Activated naive CD4-positive, alpha-beta T cell treated with anti-CD3 and anti-CD28 coated beads, Interleukin-2, amount 10 ng/mL, durations not matched to agents 7 days and 5 days (primary cell): ENCODE data around the gene ALKBH4.
"Not testable (repeated sequence)": the region's sequence is repeated elsewhere in the genome, so short reads cannot be mapped to it uniquely, and the experiment has no call there.

Experiments used
- CTCF ChIA-PET: fragments of 350-600 bp; sonication (Branson Sonifier 250); formaldehyde crosslinking; loops from one replicate; lab custom pipeline; 2021; ENCODE audit warnings: antibody characterized with exemption; lab: Charles Lee
- DNase-seq: peaks from one replicate; pipeline ENCODE4 v3.0.0-alpha.2; 2020
- H3K27ac Mint-ChIP-seq: one replicate; pipeline ENCODE4 v1.8.0; 2021; ENCODE audit warnings: mild to moderate bottlenecking, moderate library complexity, mixed read lengths
- H3K27me3 Mint-ChIP-seq: one replicate; pipeline ENCODE4 v1.8.0; 2021; ENCODE audit warnings: mild to moderate bottlenecking, mixed read lengths
- H3K36me3 Mint-ChIP-seq: one replicate; pipeline ENCODE4 v1.8.0; 2021; ENCODE audit warnings: mixed read lengths
- H3K4me1 Mint-ChIP-seq: one replicate; pipeline ENCODE4 v1.8.0; 2021; ENCODE audit warnings: mixed read lengths
- H3K4me3 Mint-ChIP-seq: one replicate; pipeline ENCODE4 v1.8.0; 2021; ENCODE audit warnings: mild to moderate bottlenecking, moderate library complexity, mixed read lengths
- H3K9me3 Mint-ChIP-seq: one replicate; pipeline ENCODE4 v1.8.0; 2021; ENCODE audit warnings: mixed read lengths

ALKBH4 gene

DNA sequence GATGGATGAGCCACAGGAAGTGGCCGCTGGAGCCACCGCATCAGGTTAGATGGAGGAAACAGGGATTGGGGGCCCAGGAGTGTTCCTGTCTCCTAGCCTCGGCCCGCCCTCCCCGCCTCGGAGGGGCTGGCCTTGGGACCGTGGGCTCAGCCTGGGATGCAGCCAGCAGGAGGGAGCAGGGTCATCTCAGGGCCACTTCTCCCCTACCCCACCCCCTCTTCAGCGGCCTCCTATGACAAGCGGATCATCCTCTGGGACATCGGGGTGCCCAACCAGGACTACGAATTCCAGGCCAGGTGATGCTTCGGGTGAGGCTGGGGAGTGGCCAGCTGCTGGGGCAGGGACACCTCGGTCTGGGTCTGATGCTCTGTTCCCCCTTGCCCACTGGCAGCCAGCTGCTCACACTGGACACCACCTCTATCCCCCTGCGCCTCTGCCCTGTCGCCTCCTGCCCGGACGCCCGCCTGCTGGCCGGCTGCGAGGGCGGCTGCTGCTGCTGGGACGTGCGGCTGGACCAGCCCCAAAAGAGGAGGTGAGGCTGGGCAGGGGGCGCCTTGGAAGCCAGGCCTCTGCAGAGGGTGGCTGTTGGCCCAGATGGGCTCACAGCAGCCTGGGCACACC lies 4.8 kb upstream of the ALKBH4 start:
- Mint-ChIP-seq H3K27ac (no peak overlapping the region), H3K27me3 (no peaks in the 10 kb centered on the region), H3K4me1 (peaks cover 14% of the 10 kb centered on the region), H3K36me3 (peaks cover 1% of the 10 kb centered on the region), H3K9me3 (no peaks in the 10 kb centered on the region), H3K4me3 (no peak overlapping the region)
- CTCF ChIA-PET: interaction anchor here (1.2 kb wide), 1 partner anchor 57 kb away, joined by 4 read pairs; no protein-coding TSS in a partner anchor
- peak; percentile 17 for DNase-seq

DNA sequence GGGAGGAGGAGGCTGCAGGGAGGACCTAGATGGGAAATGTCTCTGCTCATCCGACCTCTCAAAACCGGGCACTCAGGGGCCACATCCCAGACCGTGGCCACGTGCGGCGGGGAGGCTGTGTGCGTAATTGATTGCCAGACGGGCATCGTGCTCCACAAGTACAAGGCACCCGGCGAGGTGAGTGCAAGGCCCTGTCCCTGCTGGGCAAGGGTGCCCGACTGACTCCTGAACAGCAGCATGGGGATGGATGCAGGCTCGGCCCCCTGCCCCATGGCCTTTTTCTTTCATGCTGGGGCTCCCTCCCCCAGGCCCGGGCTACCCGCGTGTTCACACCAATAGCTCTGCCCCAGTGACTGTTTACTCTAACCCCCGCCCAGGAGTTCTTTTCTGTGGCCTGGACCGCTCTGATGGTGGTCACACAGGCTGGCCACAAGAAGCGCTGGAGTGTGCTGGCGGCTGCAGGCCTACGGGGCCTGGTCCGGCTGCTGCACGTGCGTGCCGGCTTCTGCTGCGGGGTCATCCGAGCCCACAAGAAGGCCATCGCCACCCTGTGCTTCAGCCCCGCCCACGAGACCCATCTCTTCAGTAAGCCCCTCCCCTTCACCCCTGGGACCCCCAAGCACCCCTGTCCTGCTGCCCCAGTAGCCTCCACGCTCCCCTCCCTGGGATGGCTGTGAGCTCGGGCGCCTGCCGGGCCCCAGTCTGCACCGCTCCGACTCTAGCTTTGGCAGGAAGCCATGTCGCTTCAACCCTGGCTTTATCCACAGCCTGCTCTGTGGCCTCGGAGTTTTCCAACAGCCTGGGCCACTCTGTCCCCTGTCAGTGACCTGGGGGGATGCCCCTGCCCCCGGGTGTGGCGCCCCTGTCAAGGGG lies 4.1 kb upstream of the ALKBH4 start:
- no peak for DNase-seq
- Mint-ChIP-seq H3K36me3 (peaks cover 1% of the 10 kb centered on the region), H3K4me3 (no peak overlapping the region), H3K4me1 (peaks cover 21% of the 10 kb centered on the region), H3K27me3 (no peaks in the 10 kb centered on the region), H3K9me3 (no peaks in the 10 kb centered on the region), H3K27ac (no peak overlapping the region)
- CTCF ChIA-PET: interaction anchor here (0.7 to 4.0 kb wide), 2 partner anchors 56 to 64 kb away, joined by 3 to 28 read pairs; no protein-coding TSS in a partner anchor

DNA sequence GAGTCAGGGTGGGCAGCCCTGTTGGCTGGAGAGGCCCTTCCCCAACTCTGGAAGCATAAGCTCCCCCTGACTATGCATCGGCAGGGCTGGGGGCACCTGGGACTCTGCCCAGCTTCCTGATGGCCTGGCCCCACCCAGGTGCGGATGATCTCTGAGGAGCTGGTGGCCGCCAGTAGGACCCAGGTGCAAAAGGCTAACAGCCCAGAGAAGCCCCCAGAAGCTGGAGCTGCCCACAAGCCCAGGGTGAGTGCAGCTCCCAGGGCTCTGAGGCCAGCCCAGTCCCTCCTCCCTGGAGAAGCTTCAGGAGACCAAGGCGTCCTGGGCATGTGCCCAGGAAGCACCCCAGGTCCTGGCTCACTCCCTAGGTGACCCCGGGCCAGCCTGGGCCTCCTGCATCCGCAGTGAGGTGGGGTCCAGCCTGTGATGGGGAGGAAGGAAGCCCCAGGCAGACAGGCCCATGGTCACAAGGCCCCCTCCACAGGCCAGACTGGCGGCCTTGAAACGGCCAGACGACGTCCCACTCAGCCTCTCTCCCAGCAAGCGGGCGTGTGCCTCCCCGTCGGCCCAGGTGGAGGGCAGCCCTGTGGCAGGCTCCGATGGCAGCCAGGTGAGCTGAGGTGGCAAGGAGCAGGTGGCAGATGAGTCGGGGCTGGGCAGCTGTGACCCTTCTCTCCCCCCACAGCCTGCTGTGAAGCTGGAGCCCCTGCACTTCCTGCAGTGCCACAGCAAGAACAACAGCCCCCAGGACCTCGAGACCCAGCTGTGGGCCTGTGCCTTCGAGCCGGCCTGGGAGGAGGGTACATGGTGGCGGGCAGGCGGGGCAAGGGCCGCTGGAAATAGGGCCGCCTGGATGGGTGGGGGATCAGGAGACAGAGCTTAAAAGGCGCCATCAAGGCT lies 3.2 kb upstream of the ALKBH4 start:
- Mint-ChIP-seq H3K27ac (no peak overlapping the region), H3K9me3 (no peaks in the 10 kb centered on the region), H3K27me3 (no peaks in the 10 kb centered on the region), H3K36me3 (peaks cover 1% of the 10 kb centered on the region), H3K4me3 (no peak overlapping the region), H3K4me1 (peaks cover 26% of the 10 kb centered on the region)
- CTCF ChIA-PET: interaction anchor here (0.7 to 4.0 kb wide), 11 partner anchors 15 to 1093 kb away, joined by 3 to 28 read pairs (median 4); partner anchors contain the start of gene PRKRIP1
- DNase-seq: no peak

DNA sequence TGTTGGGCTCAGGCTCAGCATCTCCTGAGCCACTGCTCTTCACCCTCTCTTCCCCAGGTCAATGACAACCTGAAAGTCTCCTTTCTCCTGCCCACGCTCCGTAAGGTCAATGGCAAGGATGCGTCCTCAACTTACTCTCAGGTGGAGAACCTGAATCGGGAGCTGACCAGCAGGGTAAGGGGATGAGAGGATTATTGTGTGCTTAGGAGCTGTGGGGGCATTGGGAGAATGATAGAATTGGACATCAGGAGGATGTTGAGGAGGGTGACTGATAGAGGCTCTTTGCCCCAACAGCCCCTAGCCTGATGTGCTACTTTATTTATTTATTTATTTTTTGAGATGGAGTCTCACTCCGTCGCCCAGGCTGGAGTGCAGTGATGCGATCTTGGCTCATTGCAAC lies 1.4 kb upstream of the ALKBH4 start:
- no peaks in the 10 kb centered on the region for H3K27me3 Mint-ChIP-seq
- no peaks in the 10 kb centered on the region for H3K9me3 Mint-ChIP-seq
- DNase-seq: no peak
- H3K36me3 Mint-ChIP-seq: peaks cover 6% of the 10 kb centered on the region
- peaks cover 32% of the 10 kb centered on the region for H3K4me1 Mint-ChIP-seq
- H3K4me3 Mint-ChIP-seq: peak overlapping the region; percentile 95
- CTCF ChIA-PET: interaction anchor here (1.4 to 4.0 kb wide), 6 partner anchors 14 to 61 kb away, joined by 4 to 28 read pairs (median 10); no protein-coding TSS in a partner anchor
- H3K27ac Mint-ChIP-seq: peak overlapping the region; percentile 33

DNA sequence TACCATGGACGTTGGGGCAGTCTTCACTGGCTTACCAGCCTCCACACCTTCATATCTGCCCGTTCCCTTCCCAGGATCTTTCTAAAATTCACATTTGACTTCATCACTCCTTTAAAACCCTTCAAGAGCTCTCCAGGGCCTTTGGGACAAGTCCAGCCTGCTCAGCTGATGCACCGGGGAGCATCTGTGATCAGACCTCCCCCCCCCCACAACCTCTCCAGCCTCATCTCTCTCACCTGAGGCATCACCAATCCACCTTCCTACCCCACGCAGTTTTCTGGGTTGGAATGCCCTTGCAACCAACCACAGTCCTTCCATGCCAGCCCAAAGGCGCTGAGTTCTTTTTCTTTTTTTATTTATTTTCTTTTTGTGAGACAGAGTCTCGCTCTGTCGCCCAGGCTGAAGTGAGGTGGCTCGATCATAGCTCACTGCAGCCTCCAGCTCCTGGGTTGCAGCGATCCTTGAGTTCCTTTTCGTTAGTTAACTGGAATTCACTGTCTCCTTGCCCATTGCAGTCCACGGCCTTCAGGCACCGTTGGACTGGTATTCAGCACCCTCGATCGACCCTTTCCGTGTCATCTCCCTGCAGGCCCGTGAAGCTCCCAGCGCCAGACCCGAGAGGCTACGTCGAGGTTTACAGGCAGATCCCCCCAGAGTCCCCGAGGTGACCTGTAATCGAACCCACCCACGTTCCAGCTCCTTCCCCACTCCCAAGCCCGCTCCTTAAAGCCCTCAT lies 654 bp downstream of the ALKBH4 start:
- CTCF ChIA-PET: interaction anchor here (1.0 kb wide), 1 partner anchor 60 kb away, joined by 4 read pairs; no protein-coding TSS in a partner anchor
- Mint-ChIP-seq H3K4me1 (peaks cover 35% of the 10 kb centered on the region), H3K36me3 (peaks cover 9% of the 10 kb centered on the region), H3K9me3 (no peaks in the 10 kb centered on the region), H3K27me3 (no peaks in the 10 kb centered on the region), H3K27ac (peak overlapping the region; percentile 47), H3K4me3 (peak overlapping the region; percentile 95)
- peak; percentile 31 for DNase-seq

DNA sequence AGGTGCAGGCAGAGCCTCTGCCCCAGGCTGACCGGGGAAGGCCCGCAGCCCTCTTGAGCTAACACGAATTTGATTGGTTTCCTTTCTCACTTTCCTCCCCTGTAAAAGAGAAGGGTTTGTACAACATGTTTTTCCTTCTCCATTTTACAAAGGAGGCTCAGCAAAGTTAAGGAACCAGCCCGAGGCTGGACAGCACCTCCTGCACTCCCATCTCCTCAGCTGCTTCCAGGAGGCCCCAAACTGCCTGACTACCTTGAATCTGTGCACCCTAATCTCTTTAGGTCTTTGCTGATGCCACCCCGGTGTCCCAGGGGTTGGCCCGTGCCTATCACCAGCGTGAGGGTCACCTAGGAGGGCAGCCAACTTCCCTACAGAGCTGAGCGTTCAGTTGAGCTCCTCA lies 4.2 kb downstream of the ALKBH4 start:
- no peak for DNase-seq
- H3K4me1 Mint-ChIP-seq: peaks cover 22% of the 10 kb centered on the region
- no peaks in the 10 kb centered on the region for H3K27me3 Mint-ChIP-seq
- peaks cover 15% of the 10 kb centered on the region for H3K36me3 Mint-ChIP-seq
- no peak overlapping the region for H3K4me3 Mint-ChIP-seq
- H3K9me3 Mint-ChIP-seq: no peaks in the 10 kb centered on the region
- no peak overlapping the region for H3K27ac Mint-ChIP-seq
- CTCF ChIA-PET: interaction anchor here (1.0 kb wide), 1 partner anchor 10 kb away, joined by 4 read pairs; no protein-coding TSS in a partner anchor

DNA sequence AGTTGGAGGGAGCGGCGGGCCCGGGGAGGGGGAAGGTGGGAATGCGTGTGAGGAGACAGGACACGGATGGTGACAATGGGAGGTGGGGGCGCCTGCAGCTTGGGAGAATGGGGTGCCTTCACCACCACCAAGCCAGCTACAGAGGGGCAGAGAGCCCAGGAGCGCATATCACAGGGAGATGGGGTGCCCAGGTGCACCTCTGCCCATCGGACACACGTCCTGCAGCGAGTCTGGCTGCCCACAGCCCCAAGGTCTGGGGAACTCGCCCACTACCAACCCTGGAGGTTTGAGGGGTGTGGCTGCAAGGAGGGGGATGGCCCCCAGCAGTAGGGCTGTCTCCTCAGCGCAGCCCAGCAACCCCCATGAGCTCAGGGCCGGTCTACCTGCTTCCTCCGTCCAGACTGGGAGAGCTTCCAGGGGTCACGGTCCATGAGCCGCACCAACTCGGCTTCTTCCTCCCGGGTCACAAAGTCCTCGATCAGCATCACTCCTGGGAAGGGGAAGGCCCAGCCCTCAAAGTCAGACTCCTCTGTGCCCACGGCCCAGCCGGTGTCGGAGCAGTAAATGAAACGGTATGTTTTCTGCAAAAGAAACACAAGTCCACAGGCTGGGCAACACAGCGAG lies 5.3 kb downstream of the ALKBH4 start:
- CTCF ChIA-PET: no interaction called here
- Mint-ChIP-seq H3K36me3 (peaks cover 16% of the 10 kb centered on the region), H3K4me1 (peaks cover 21% of the 10 kb centered on the region), H3K4me3 (no peak overlapping the region), H3K9me3 (no peaks in the 10 kb centered on the region), H3K27ac (no peak overlapping the region), H3K27me3 (no peaks in the 10 kb centered on the region)
- DNase-seq: no peak

DNA sequence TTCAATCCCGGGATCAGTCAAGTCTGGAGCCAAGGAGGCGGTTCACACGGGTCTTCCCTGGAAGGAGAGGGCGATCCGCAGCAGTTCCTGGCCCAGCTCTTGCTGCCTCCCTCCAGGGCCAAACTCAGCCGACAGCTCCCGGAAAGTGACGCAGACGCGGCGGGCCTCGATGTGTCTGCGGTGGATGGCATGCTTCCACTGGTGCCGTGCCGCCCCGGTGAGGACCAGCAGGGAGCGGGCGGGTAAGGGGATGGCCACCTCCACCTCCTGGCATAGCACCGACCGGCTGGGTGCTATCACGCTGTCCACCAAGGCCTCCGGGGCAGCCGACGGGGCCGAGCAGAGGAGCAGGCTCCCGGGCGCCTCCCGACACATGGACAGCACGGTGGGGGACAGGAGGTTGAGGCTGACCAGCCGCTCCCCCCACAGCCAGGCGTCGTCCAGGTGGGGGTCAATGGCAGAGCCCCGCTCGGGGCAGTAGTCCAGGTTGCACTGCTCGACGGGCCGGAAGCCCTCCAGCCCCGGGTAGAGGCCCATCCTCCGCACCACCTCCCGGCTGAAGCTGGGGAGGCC lies 7.2 kb downstream of the ALKBH4 start:
- peaks cover 6% of the 10 kb centered on the region for H3K4me1 Mint-ChIP-seq
- H3K27me3 Mint-ChIP-seq: no peaks in the 10 kb centered on the region
- no peak overlapping the region for H3K4me3 Mint-ChIP-seq
- CTCF ChIA-PET: no interaction called here
- no peak for DNase-seq
- peaks cover 14% of the 10 kb centered on the region for H3K36me3 Mint-ChIP-seq
- no peaks in the 10 kb centered on the region for H3K9me3 Mint-ChIP-seq
- H3K27ac Mint-ChIP-seq: no peak overlapping the region

DNA sequence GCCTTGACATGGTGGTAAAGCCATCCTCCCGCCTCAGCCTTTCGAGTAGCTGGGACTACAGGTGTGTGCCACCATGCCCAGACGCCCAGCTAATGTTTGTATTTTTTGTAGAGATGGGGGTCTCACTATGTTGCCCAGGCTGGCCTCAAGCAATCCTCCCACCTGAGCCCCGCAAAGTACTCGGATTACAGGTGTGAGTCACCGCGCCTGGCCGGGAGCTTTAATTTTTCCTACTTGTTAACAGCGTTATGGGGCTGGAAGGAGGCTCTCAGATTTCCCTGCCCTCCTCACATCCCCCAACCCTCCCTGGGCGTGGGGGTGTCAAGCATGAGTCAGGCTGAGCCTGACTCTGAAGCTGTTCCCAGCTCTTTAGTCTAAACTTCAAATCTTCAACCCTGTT lies 8.3 kb downstream of the ALKBH4 start:
- H3K27ac Mint-ChIP-seq: no peak overlapping the region
- no peak for DNase-seq
- peaks cover 12% of the 10 kb centered on the region for H3K36me3 Mint-ChIP-seq
- CTCF ChIA-PET: interaction anchor here (1.6 kb wide), 1 partner anchor 44 kb away, joined by 6 read pairs; no protein-coding TSS in a partner anchor
- H3K27me3 Mint-ChIP-seq: no peaks in the 10 kb centered on the region
- peaks cover 3% of the 10 kb centered on the region for H3K4me1 Mint-ChIP-seq
- H3K9me3 Mint-ChIP-seq: no peaks in the 10 kb centered on the region
- no peak overlapping the region for H3K4me3 Mint-ChIP-seq

DNA sequence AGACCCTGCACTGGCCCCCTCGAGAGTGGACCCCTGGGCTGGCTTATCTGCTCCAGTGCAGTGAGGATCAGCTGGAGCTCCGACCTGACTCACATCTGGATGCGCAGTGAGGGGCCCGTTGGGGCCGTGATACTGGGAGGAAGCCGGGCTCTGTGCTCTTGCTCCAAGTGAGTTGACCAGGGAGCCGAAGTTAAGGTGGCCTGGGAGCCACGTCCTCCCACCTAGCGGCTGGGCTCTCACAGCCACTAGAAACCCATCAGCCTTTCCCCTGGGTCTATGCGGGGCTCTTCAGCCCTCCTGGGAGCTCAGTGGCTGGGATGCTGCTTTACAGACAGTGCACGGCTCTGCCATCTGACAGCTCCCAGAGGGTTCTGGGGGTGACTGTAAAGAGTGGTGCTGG lies 9.1 kb downstream of the ALKBH4 start:
- Mint-ChIP-seq H3K4me3 (no peak overlapping the region), H3K27ac (no peak overlapping the region), H3K9me3 (no peaks in the 10 kb centered on the region), H3K4me1 (peaks cover under 1% of the 10 kb centered on the region), H3K27me3 (no peaks in the 10 kb centered on the region), H3K36me3 (peaks cover 12% of the 10 kb centered on the region)
- CTCF ChIA-PET: interaction anchor here (1.6 kb wide), 1 partner anchor 43 kb away, joined by 6 read pairs; no protein-coding TSS in a partner anchor
- DNase-seq: no peak

DNA sequence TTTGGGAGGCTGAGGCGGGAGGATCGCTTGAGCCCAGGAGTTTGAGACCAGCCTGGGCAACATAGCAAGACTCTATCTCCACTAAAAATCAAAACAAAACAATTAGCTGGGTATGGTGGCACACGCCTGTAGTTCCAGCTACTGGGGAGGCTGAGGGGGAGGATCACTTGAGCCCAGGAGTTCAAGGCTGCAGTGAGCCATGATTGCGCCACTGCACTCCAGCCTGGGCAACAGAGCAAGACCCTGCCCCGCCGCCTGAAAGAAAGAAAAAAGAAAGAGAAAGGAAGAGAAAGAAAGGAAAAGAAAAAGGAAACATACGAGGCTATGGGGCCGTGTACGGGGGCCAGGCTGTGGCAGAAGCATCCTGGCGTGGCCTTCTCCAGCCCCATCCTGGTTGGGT lies 9.7 kb downstream of the ALKBH4 start:
- H3K4me3 Mint-ChIP-seq, H3K27me3 Mint-ChIP-seq, H3K4me1 Mint-ChIP-seq, CTCF ChIA-PET, DNase-seq, H3K9me3 Mint-ChIP-seq: not testable (repeated sequence)
- H3K27ac Mint-ChIP-seq: peak overlapping the region; percentile 69
- peaks cover 13% of the 10 kb centered on the region for H3K36me3 Mint-ChIP-seq

DNA sequence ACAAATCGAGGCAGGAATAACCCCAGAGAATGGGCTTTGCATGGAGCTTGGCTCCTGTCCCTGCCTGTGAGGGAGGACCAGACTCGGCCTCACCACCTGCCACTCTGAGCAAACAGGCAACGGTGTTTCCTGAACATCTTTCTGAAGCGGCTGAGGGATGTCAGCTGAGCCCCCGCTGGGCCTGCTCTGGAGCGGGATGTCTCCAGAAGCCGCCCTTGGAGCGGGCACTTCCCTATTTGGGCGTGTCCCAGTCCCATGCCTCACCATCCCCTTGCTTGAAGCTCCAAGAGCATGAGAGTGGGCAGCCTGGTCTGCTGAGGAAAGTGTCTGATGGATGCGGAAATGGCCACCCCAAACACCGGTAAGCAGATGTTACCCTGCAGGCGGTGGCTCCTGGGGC lies 10.2 kb downstream of the ALKBH4 start:
- CTCF ChIA-PET: no interaction called here
- Mint-ChIP-seq H3K27me3 (no peaks in the 10 kb centered on the region), H3K27ac (no peak overlapping the region), H3K4me1 (no peaks in the 10 kb centered on the region), H3K4me3 (no peak overlapping the region), H3K36me3 (peaks cover 13% of the 10 kb centered on the region), H3K9me3 (no peaks in the 10 kb centered on the region)
- no peak for DNase-seq
